HCT116 (cell line): ENCODE measurements around the gene ANKRD23. TPM values are rescaled to one million over a fixed set of nuclear protein-coding genes. Genes with fewer than 3 reads are reported as not detected.

Experiments used
- ATAC-seq: fragments of 200-7000 bp; cut with Tn5 transposase; 2 replicates; pipeline ENCODE4 v1.9.1; 2020; ENCODE audit warnings: mild to moderate bottlenecking, moderate library complexity
- BruUV-seq: library from RNA; stranded (reverse); fragments of 400-500 nt; replicated peaks from 2 replicates; lab custom pipeline; 2021; lab: Mats Ljungman, UMichigan
- CTCF ChIA-PET: fragments of 300-600 bp; sonication (Branson Sonifier 250); formaldehyde crosslinking; loops from one replicate; lab custom pipeline; 2021; ENCODE audit warnings: antibody characterized with exemption; lab: Charles Lee
- POLR2A ChIA-PET: fragments of 300-600, 350-600 bp; sonication (Branson Sonifier 250); formaldehyde crosslinking; loops from one replicate; lab custom pipeline; 2021; ENCODE audit warnings: antibody characterized with exemption; lab: Charles Lee
- RAD21 ChIA-PET, 2 experiments: fragments of 300-600 bp; sonication (Branson Sonifier 250); formaldehyde crosslinking; loops; one replicate each; lab custom pipeline; 2023; ENCODE audit warnings: low total read pairs in 2 of 2; ENCODE audit not compliant: uncharacterized antibody in 2 of 2, unreplicated experiment in 2 of 2, low non-redundant PET in 1 of 2; lab: Charles Lee
- DNase-seq: peaks from one replicate; pipeline ENCODE4 v3.0.0-alpha.2; 2010; ENCODE audit warnings: low read depth, low spot score
- H2AFZ ChIP-seq: fragments of 200-600 bp; shearing (Covaris generic), sonication (generic); 2 replicates; pipeline ENCODE4 v1.6.1; 2017; ENCODE audit warnings: low read depth, mixed run types, mixed read lengths, antibody characterized with exemption, low read length; ENCODE audit not compliant: poor library complexity, severe bottlenecking
- H3K27ac ChIP-seq: 2 replicates; pipeline ENCODE4 v1.5.1; 2012; ENCODE audit warnings: low read depth, low read length
- H3K27me3 ChIP-seq: fragments of 200-600 bp; sonication (generic); 2 replicates; pipeline ENCODE4 v1.6.1; 2016; ENCODE audit warnings: mixed run types, low read length, mixed read lengths; ENCODE audit not compliant: insufficient read depth
- H3K36me3 ChIP-seq, 2 experiments: fragments of 200-500 bp in 1 of 2; fragments of 200-600 bp in 1 of 2; sonication (Bioruptor generic) in 1 of 2; sonication (generic) in 1 of 2; 2 replicates each; pipeline versions ENCODE4 v1.5.1 to v1.6.1; 2014 to 2016; ENCODE audit warnings: low read length in 2 of 2, inconsistent platforms in 1 of 2, mixed read lengths in 1 of 2, mixed run types in 1 of 2; ENCODE audit not compliant: insufficient read depth in 2 of 2, control insufficient read depth in 1 of 2
- H3K4me1 ChIP-seq, 2 experiments: fragments of 200-600 bp in 1 of 2; sonication (generic) in 1 of 2; 2 replicates each; pipeline versions ENCODE4 v1.5.1 to v1.6.1; 2012 to 2017; ENCODE audit warnings: low read length in 2 of 2, inconsistent platforms in 1 of 2, mild to moderate bottlenecking in 1 of 2, mixed read lengths in 1 of 2, mixed run types in 1 of 2, moderate library complexity in 1 of 2; ENCODE audit not compliant: insufficient read depth in 2 of 2, control insufficient read depth in 1 of 2
- H3K4me2 ChIP-seq: fragments of 200-600 bp; sonication (generic); 2 replicates; pipeline ENCODE4 v1.6.1; 2017; ENCODE audit warnings: mixed run types, low read length, mixed read lengths
- H3K4me3 ChIP-seq, 2 experiments: fragments of 200-600 bp in 1 of 2; sonication (generic) in 1 of 2; replicated peaks in 1 of 2; 2 replicates each; pipeline ENCODE4 v1.5.1; 2011 to 2016; ENCODE audit warnings: low read length in 2 of 2, control low read depth in 1 of 2, low read depth in 1 of 2, mild to moderate bottlenecking in 1 of 2, mixed read lengths in 1 of 2, mixed run types in 1 of 2
- H3K79me2 ChIP-seq: fragments of 200-600 bp; sonication (generic); 2 replicates; pipeline ENCODE4 v1.6.1; 2017; ENCODE audit warnings: mild to moderate bottlenecking, mixed run types, low read length, moderate library complexity, mixed read lengths; ENCODE audit not compliant: insufficient read depth
- H3K9ac ChIP-seq: fragments of 200-600 bp; sonication (generic); 2 replicates; pipeline ENCODE4 v1.6.1; 2016; ENCODE audit warnings: low read length, mixed read lengths
- H3K9me2 ChIP-seq: fragments of 200-600 bp; sonication (generic), shearing (Covaris generic); 2 replicates; pipeline ENCODE4 v1.6.1; 2017; ENCODE audit warnings: mixed run types, mild to moderate bottlenecking, moderate library complexity; ENCODE audit not compliant: insufficient read depth
- H3K9me3 ChIP-seq, 2 experiments: fragments of 200-500 bp in 1 of 2; fragments of 200-600 bp in 1 of 2; sonication (Bioruptor generic) in 1 of 2; sonication (generic) in 1 of 2; 2 replicates each; pipeline ENCODE4 v1.6.1; 2014 to 2017; ENCODE audit warnings: low read length in 2 of 2, mixed read lengths in 2 of 2, inconsistent platforms in 1 of 2, low read depth in 1 of 2, mild to moderate bottlenecking in 1 of 2, mixed run types in 1 of 2, moderate library complexity in 1 of 2; ENCODE audit not compliant: control insufficient read depth in 1 of 2, insufficient read depth in 1 of 2
- H4K20me1 ChIP-seq: fragments of 200-600 bp; sonication (generic), shearing (Covaris generic); 2 replicates; pipeline ENCODE4 v1.6.1; 2017; ENCODE audit warnings: mixed run types, mild to moderate bottlenecking, moderate library complexity; ENCODE audit not compliant: insufficient read depth
- ATF3 ChIP-seq: IDR thresholded peaks from 2 replicates; pipeline ENCODE4 v1.6.1; 2012
- EGR1 ChIP-seq: IDR thresholded peaks from 2 replicates; pipeline ENCODE4 v1.6.1; 2012; ENCODE audit warnings: low read depth
- EZH2 ChIP-seq: fragments of 200-600 bp; sonication (generic); IDR thresholded peaks from 2 replicates; pipeline ENCODE4 v1.6.1; 2017; ENCODE audit warnings: antibody characterized with exemption, mixed run types
- EZH2phosphoT487 ChIP-seq: fragments of 200-600 bp; IDR thresholded peaks from 2 replicates; pipeline ENCODE4 v1.6.1; 2018; ENCODE audit warnings: antibody characterized with exemption, borderline replicate concordance
- FOSL1 ChIP-seq: IDR thresholded peaks from 2 replicates; pipeline ENCODE4 v1.6.1; 2012; ENCODE audit warnings: low read depth
- JUND ChIP-seq: IDR thresholded peaks from 2 replicates; pipeline ENCODE4 v1.6.1; 2012
- POLR2A ChIP-seq: IDR thresholded peaks from 2 replicates; pipeline ENCODE4 v1.7.0; 2011; ENCODE audit warnings: borderline replicate concordance; ENCODE audit not compliant: insufficient read depth, insufficient read length; ENCODE audit errors: extremely low read depth
- POLR2AphosphoS5 ChIP-seq: IDR thresholded peaks from 2 replicates; pipeline ENCODE4 v1.6.1; 2011; ENCODE audit warnings: mild to moderate bottlenecking, low read depth, low read length, moderate library complexity
- RAD21 ChIP-seq: IDR thresholded peaks from 2 replicates; pipeline ENCODE4 v1.6.1; 2012; ENCODE audit warnings: low read depth, mild to moderate bottlenecking
- SIN3A ChIP-seq: IDR thresholded peaks from 2 replicates; pipeline ENCODE4 v1.6.1; 2012; ENCODE audit warnings: low read depth
- SRF ChIP-seq: IDR thresholded peaks from 2 replicates; pipeline ENCODE4 v1.6.1; 2012; ENCODE audit warnings: low read depth
- TCF7L2 ChIP-seq: IDR thresholded peaks from 2 replicates; pipeline ENCODE4 v1.7.0; 2011; ENCODE audit warnings: borderline replicate concordance, inconsistent platforms; ENCODE audit not compliant: insufficient read depth, insufficient read length; ENCODE audit errors: extremely low read depth
- ZBTB33 ChIP-seq: IDR thresholded peaks from 2 replicates; pipeline ENCODE4 v1.6.1; 2011; ENCODE audit warnings: mild to moderate bottlenecking, low read length, moderate library complexity; ENCODE audit not compliant: insufficient replicate concordance; ENCODE audit errors: extremely low read depth
- intact Hi-C: fragments of 100-400 bp; cut with micrococcal nuclease; formaldehyde crosslinking; loops from 2 replicates; pipeline ENCODE4 v1.10.0; 2022
- total RNA-seq: library from RNA; stranded (reverse); gene quantifications from one replicate; pipeline ENCODE4 v1.2.1, GENCODE V29; 2021; ENCODE audit not compliant: unreplicated experiment

Gene ANKRD23
- total RNA-seq, 1 experiment from 2014 or later: 1.4 TPM

- no peak for TF ChIP-seq SIN3A
- TF ChIP-seq ZBTB33: no peak
- TF ChIP-seq SRF: no peak
- no peak for TF ChIP-seq EZH2
- TF ChIP-seq JUND: no peak
- TF ChIP-seq RAD21: no peak
- TF ChIP-seq FOSL1: no peak
- no peak for TF ChIP-seq TCF7L2
- TF ChIP-seq POLR2A: no peak
These were observed 38.4 kb upstream of the ANKRD23 start (continued) for GRCh38 chr2:96882230-96882629.

DNA sequence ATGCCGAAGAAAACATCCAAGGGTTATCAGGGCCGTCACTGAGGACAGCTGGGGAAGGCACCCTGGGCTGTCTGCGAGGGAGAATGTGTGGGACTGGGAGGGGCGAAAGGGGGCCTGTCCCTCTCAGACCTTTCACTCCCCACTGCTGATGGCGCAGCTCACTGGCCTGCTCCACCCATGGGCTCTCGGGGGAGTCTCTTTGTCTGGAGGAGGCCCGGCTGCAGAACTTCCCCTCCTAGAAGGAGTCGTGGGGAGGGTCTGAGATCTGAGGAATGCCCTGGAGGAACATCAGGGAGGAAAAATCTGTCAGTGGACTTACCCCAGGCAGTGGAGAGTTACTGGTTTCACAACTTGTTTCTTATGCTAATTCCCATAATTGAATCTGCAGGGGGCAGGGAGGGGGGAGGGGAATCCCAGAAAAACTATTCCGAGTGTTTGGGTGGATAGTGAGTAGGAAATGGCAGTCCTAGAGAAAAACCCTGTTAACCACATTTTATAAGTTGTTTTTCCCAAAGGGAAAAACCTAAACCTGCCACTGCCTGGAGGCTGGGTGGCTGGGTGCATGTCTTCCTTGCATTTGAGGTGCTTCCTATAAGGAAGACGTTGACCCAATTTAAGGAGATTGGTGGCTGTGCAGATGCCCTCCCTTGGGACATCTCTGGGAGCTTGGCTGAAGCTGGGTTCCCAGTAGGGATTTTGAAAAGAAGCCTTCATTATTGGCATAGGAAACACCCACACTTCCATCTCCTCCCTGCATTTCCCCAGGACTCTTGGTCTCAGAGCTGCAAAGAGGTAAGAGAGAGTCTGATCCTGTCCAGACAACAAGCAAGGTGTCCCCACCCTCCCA is 37.8 kb upstream of the ANKRD23 start:
- H3K27ac ChIP-seq: no peak overlapping the region
- no peak for TF ChIP-seq EGR1
- TF ChIP-seq POLR2AphosphoS5: no peak
- no peak for TF ChIP-seq EZH2phosphoT487
- TF ChIP-seq RAD21: no peak
- no peak for TF ChIP-seq ATF3
- DNase-seq: no peak
- RAD21 ChIA-PET: no interaction called here
- no peak for ATAC-seq
- intact Hi-C loops: no loop called here
- peaks cover 0 to 13% of the 10 kb centered on the region in 2 experiments; a peak in 1 of 4 replicates for H3K4me1 ChIP-seq
- BruUV-seq: no TSS peak
- H3K4me2 ChIP-seq: no peak overlapping the region
- no peaks in the 10 kb centered on the region for H3K79me2 ChIP-seq
- no peaks in the 10 kb centered on the region for H4K20me1 ChIP-seq
- no peak overlapping the region for H3K4me3 ChIP-seq
- CTCF ChIA-PET: interaction anchor here (1.4 kb wide), 1 partner anchor 65 kb away, joined by 3 read pairs; the partner anchor contains the start of gene CNNM3
- H3K9me2 ChIP-seq: no peaks in the 10 kb centered on the region
- H3K9me3 ChIP-seq: no peaks in the 10 kb centered on the region
- H2AFZ ChIP-seq: no peak overlapping the region
- no peaks in the 10 kb centered on the region for H3K36me3 ChIP-seq
- no peak overlapping the region for H3K9ac ChIP-seq
- POLR2A ChIA-PET: interaction anchor here (1.0 kb wide), 1 partner anchor 24 kb away, joined by 3 read pairs; the partner anchor contains the start of gene ANKRD39
- no peaks in the 10 kb centered on the region for H3K27me3 ChIP-seq
